Amniotic epithelial cell (primary cell): ENCODE data around the gene GGT7.
"Not testable (repeated sequence)": the region's sequence is repeated elsewhere in the genome, so short reads cannot be mapped to it uniquely, and the experiment has no call there.

Experiments used
- DNase-seq: peaks from one replicate; pipeline ENCODE4 v3.0.0-alpha.2; 2010; ENCODE audit warnings: low read depth

GGT7 gene

GRCh38 chr20:34872622-34873224 is at the start of gene GGT7:
TSS of gene GGT7 (minus strand) at chr20:34872856. CDS start at chr20:34872815, 41 bp downstream.
- DNase-seq = peak; percentile 47

- peak; percentile 7 for DNase-seq
Observed at GRCh38 chr20:34921436-34921835, 48.8 kb upstream of the GGT7 start.

- DNase-seq = no peak
Observed at GRCh38 chr20:34920055-34920454, 47.4 kb upstream of the GGT7 start.

- no peak for DNase-seq
Observed at GRCh38 chr20:34916774-34917354, 44.2 kb upstream of the GGT7 start.

GRCh38 chr20:34915749-34916455 is 43.2 kb upstream of the GGT7 start:
- DNase-seq = no peak

GRCh38 chr20:34915131-34915530 is 42.5 kb upstream of the GGT7 start:
- DNase-seq = no peak

GRCh38 chr20:34907616-34908469 is 35.2 kb upstream of the GGT7 start:
- peak; percentile 92 for DNase-seq

GRCh38 chr20:34904202-34904621 is 31.6 kb upstream of the GGT7 start:
- DNase-seq = peak; percentile 55

- DNase-seq = not testable (repeated sequence)
Observed at GRCh38 chr20:34898731-34899130, 26.1 kb upstream of the GGT7 start.

GRCh38 chr20:34898129-34898528 is 25.5 kb upstream of the GGT7 start:
- not testable (repeated sequence) for DNase-seq

GRCh38 chr20:34896086-34896621 is 23.5 kb upstream of the GGT7 start:
- DNase-seq = peak; percentile 66

GRCh38 chr20:34895465-34895864 is 22.8 kb upstream of the GGT7 start:
- DNase-seq = no peak

- no peak for DNase-seq
Observed at GRCh38 chr20:34894723-34895122, 22.1 kb upstream of the GGT7 start.

- no peak for DNase-seq
Observed at GRCh38 chr20:34892671-34893070, 20.0 kb upstream of the GGT7 start.

- DNase-seq = peak; percentile 84
Observed at GRCh38 chr20:34891166-34892062, 18.8 kb upstream of the GGT7 start.

- no peak for DNase-seq
Observed at GRCh38 chr20:34888468-34888867, 15.8 kb upstream of the GGT7 start.

GRCh38 chr20:34887023-34887422 is 14.4 kb upstream of the GGT7 start:
- no peak for DNase-seq

GRCh38 chr20:34886122-34886521 is 13.5 kb upstream of the GGT7 start:
- no peak for DNase-seq

- no peak for DNase-seq
Observed at GRCh38 chr20:34884260-34884659, 11.6 kb upstream of the GGT7 start.

- no peak for DNase-seq
Observed at GRCh38 chr20:34883809-34884208, 11.2 kb upstream of the GGT7 start.

- no peak for DNase-seq
Observed at GRCh38 chr20:34883087-34883688, 10.5 kb upstream of the GGT7 start.
